ENCODE data around the gene GORASP1.

Gene GORASP1

GRCh38 chr3:39150148-39150802, 42.8 kb upstream of the GORASP1 start:
- peak overlapping the region; percentile 95 to 100 (median 99) for H3K4me3 Mint-ChIP-seq
- H3K27me3 Mint-ChIP-seq (ENCODE audit: low read depth): no peaks in the 10 kb centered on the region
- H3K27ac Mint-ChIP-seq: peak overlapping the region; percentile 96 to 98 (median 96)
- H3K4me1 Mint-ChIP-seq: peaks cover 71% of the 10 kb centered on the region
- H3K9me3 Mint-ChIP-seq: no peaks in the 10 kb centered on the region
- H3K36me3 Mint-ChIP-seq (ENCODE audit: low read depth): peaks cover 11% of the 10 kb centered on the region
- peak in 1 of 3 experiments; percentile 18 for TF ChIP-seq CTCF (IDR thresholded peaks at IDR 0.05; ENCODE audit: unreplicated experiment in 3 of 3)

GRCh38 chr3:39149498-39150147, 42.2 kb upstream of the GORASP1 start:
- H3K4me1 Mint-ChIP-seq: peaks cover 75% of the 10 kb centered on the region
- peak overlapping the region; percentile 96 to 98 (median 96) for H3K27ac Mint-ChIP-seq
- H3K36me3 Mint-ChIP-seq (ENCODE audit: low read depth): peaks cover 16% of the 10 kb centered on the region
- TF ChIP-seq CTCF (IDR thresholded peaks at IDR 0.05; ENCODE audit: unreplicated experiment in 3 of 3): no peak
- peak overlapping the region; percentile 95 to 100 (median 99) for H3K4me3 Mint-ChIP-seq
- no peaks in the 10 kb centered on the region for H3K27me3 Mint-ChIP-seq (ENCODE audit: low read depth)
- H3K9me3 Mint-ChIP-seq: no peaks in the 10 kb centered on the region

GRCh38 chr3:39149059-39149455, 41.6 kb upstream of the GORASP1 start:
- peaks cover 21% of the 10 kb centered on the region for H3K36me3 Mint-ChIP-seq (ENCODE audit: low read depth)
- peak overlapping the region; percentile 95 to 100 (median 99) for H3K4me3 Mint-ChIP-seq
- peak overlapping the region; percentile 96 to 98 (median 96) for H3K27ac Mint-ChIP-seq
- H3K27me3 Mint-ChIP-seq (ENCODE audit: low read depth): no peaks in the 10 kb centered on the region
- TF ChIP-seq CTCF (IDR thresholded peaks at IDR 0.05; ENCODE audit: unreplicated experiment in 3 of 3): no peak
- no peaks in the 10 kb centered on the region for H3K9me3 Mint-ChIP-seq
- H3K4me1 Mint-ChIP-seq: peaks cover 79% of the 10 kb centered on the region

GRCh38 chr3:39148435-39149058, 41.1 kb upstream of the GORASP1 start:
- TF ChIP-seq CTCF (IDR thresholded peaks at IDR 0.05; ENCODE audit: unreplicated experiment in 3 of 3): no peak
- no peaks in the 10 kb centered on the region for H3K27me3 Mint-ChIP-seq (ENCODE audit: low read depth)

GRCh38 chr3:39147711-39148434, 40.4 kb upstream of the GORASP1 start:
- peaks cover 29% of the 10 kb centered on the region for H3K36me3 Mint-ChIP-seq (ENCODE audit: low read depth)
- H3K9me3 Mint-ChIP-seq: no peaks in the 10 kb centered on the region
- peak overlapping the region; percentile 54 to 100 (median 95) for H3K4me3 Mint-ChIP-seq
- no peaks in the 10 kb centered on the region for H3K27me3 Mint-ChIP-seq (ENCODE audit: low read depth)
- H3K27ac Mint-ChIP-seq: peak overlapping the region; percentile 96 to 98 (median 96)
- H3K4me1 Mint-ChIP-seq: peaks cover 79% of the 10 kb centered on the region
- no peak for TF ChIP-seq CTCF (IDR thresholded peaks at IDR 0.05; ENCODE audit: unreplicated experiment in 3 of 3)

More at GRCh38 chr3:39148435-39149058, 41.1 kb upstream of the GORASP1 start:
- peak overlapping the region; percentile 95 to 100 (median 99) for H3K4me3 Mint-ChIP-seq
- H3K9me3 Mint-ChIP-seq: no peaks in the 10 kb centered on the region
- H3K36me3 Mint-ChIP-seq (ENCODE audit: low read depth): peaks cover 24% of the 10 kb centered on the region
- peaks cover 79% of the 10 kb centered on the region for H3K4me1 Mint-ChIP-seq
- peak overlapping the region; percentile 96 to 98 (median 96) for H3K27ac Mint-ChIP-seq
